H1 (cell line): ENCODE results near the gene SS18. TPM values are rescaled to one million over a fixed set of nuclear protein-coding genes. Genes with fewer than 3 reads are reported as not detected.

Experiments
- SAP30 ChIP-seq: fragments of 300-600 bp; sonication (generic); IDR thresholded peaks from 2 replicates; pipeline ENCODE4 v1.7.1; 2012; ENCODE audit warnings: low read length, moderate library complexity, mild to moderate bottlenecking, inconsistent platforms; ENCODE audit not compliant: insufficient read depth, insufficient replicate concordance
- polyA plus RNA-seq, 7 experiments: library from polyadenylated mRNA; depleted of rRNA in 3 of 7; stranded (reverse) in 5 of 7; unstranded in 2 of 7; fragments of >200 nt in 5 of 7; fragments of 200-250 nt in 2 of 7; gene quantifications; 1 replicate in 5 of 7; 2 replicates in 1 of 7; 4 replicates in 1 of 7; pipeline versions ENCODE4 v1.2.1 to v1.2.3, GENCODE V29; 2011 to 2013; ENCODE audit warnings: missing spikeins in 2 of 7, mixed read lengths in 2 of 7
- total RNA-seq: library from RNA; stranded (reverse); fragmentation: NEBNext Ultra II Directional; extraction: Animal tissue kit (Norgen Biotek cat#: 25700); gene quantifications from 2 replicates; pipeline ENCODE4 v1.2.1, GENCODE V29; 2021

Gene SS18
- total and polyA plus RNA-seq, 2 of the 8 experiments (the other 6 are each of a cell fraction or from before 2014, with no cell fraction given), result 83.5 to 106 TPM

- TF ChIP-seq SAP30, result no peak
These were observed 43.7 kb upstream of the SS18 start (continued) for GRCh38 chr18:26134107-26134506.
